GM19468 (cell line): ENCODE data around the gene CNPY2.
A peak's percentile ranks its signal among the peaks of the same experiment; 100 is the strongest.
"Not testable (repeated sequence)": the region's sequence is repeated elsewhere in the genome, so short reads cannot be mapped to it uniquely, and the experiment has no call there.

ENCODE experiments used
- ATAC-seq: cut with Tn5 transposase; IDR thresholded peaks from one replicate; pipeline ENCODE4 v1.9.1; 2021; ENCODE audit warnings: mild to moderate bottlenecking, moderate library complexity, moderate number of reproducible peaks; ENCODE audit not compliant: unreplicated experiment; ENCODE audit errors: extremely low read depth

The CNPY2 gene

GRCh38 chr12:56299853-56300643 lies 15.7 kb downstream of the CNPY2 start, which contains the start of gene CS:
CS (minus strand) TSS chr12:56300330; CDS start chr12:56300201, 129 bp downstream.
- ATAC-seq: peak; percentile 72

- ATAC-seq: no peak
Observed at GRCh38 chr12:56299308-56299852, 16.4 kb downstream of the CNPY2 start.

- ATAC-seq: no peak
Observed at GRCh38 chr12:56298828-56299227, 17.0 kb downstream of the CNPY2 start.

- ATAC-seq: no peak
Observed at GRCh38 chr12:56297400-56297799, 18.4 kb downstream of the CNPY2 start.

GRCh38 chr12:56296295-56296694 lies 19.5 kb downstream of the CNPY2 start:
- no peak for ATAC-seq

- ATAC-seq: no peak
Observed at GRCh38 chr12:56293795-56294194, 22.0 kb downstream of the CNPY2 start.

GRCh38 chr12:56288705-56289387 lies 26.9 kb downstream of the CNPY2 start:
- ATAC-seq: no peak

GRCh38 chr12:56286044-56286830 lies 29.6 kb downstream of the CNPY2 start:
- ATAC-seq: no peak

GRCh38 chr12:56284263-56284662 lies 31.5 kb downstream of the CNPY2 start:
- not testable (repeated sequence) for ATAC-seq

- no peak for ATAC-seq
Observed at GRCh38 chr12:56282579-56282978, 33.2 kb downstream of the CNPY2 start.

GRCh38 chr12:56282030-56282429 lies 33.8 kb downstream of the CNPY2 start:
- no peak for ATAC-seq

- no peak for ATAC-seq
Observed at GRCh38 chr12:56280849-56281248, 34.9 kb downstream of the CNPY2 start.

GRCh38 chr12:56278905-56279304 lies 36.9 kb downstream of the CNPY2 start:
- ATAC-seq: no peak

- no peak for ATAC-seq
Observed at GRCh38 chr12:56274299-56274698, 41.5 kb downstream of the CNPY2 start.

- not testable (repeated sequence) for ATAC-seq
Observed at GRCh38 chr12:56272468-56272867, 43.3 kb downstream of the CNPY2 start.

GRCh38 chr12:56271031-56271430 lies 44.8 kb downstream of the CNPY2 start:
- ATAC-seq: no peak

- ATAC-seq: no peak
Observed at GRCh38 chr12:56267443-56268071, 48.2 kb downstream of the CNPY2 start.

GRCh38 chr12:56266693-56267442 lies 48.9 kb downstream of the CNPY2 start, which contains the start of gene COQ10A:
COQ10A (plus strand) TSS chr12:56266942; CDS start chr12:56267119, 177 bp downstream.
- ATAC-seq: peak; percentile 73

GRCh38 chr12:56266068-56266692 lies 49.6 kb downstream of the CNPY2 start:
- ATAC-seq: not testable (repeated sequence)
